ENCODE results near the gene MASP2. TPM values are rescaled to one million over a fixed set of nuclear protein-coding genes. Genes with fewer than 3 reads are reported as not detected.

MASP2 gene
- total and polyA plus RNA-seq, 2 of the 8 experiments (the other 6 are each of a cell fraction or from before 2014, with no cell fraction given), result 0.54 to 1.2 TPM

DNA sequence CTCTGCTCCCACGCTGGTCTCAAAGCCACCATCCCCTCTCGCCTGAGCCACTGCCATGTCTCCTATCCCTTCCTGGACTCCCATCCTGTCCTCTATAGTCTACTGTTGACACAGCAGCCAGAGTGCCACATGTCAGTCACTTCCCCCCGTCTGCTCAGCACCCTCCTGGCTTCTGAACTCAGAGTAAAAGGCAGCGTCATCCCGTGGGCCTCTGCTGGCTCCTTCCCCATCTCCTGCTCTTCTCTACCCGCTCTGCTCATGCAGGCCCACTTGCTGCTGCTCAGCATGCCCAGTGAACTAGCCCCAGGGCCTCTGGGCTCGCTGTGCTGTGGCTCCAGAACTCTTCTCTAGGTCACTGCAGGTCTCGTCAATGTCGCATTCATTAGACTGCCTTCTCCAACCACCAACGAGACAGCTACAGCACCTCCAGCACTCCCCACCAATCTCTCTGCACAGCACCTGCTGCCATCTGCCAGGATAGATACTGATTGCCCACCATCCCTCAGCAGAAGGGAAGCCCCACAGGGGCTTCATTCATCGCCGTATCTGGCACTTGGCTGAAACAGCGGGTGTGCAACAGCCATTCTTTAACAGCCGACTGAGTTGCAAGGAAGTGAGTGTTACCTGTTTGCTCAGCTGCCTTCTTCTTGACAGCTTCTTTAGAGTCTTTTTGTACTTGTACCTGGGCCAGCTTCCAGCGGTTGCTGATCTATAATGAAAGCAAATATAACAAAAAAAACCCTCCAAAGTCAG, 24.6 kb upstream of the MASP2 start:
- Histone ChIP-seq H4K8ac (ENCODE audit: extremely low read depth, insufficient read depth, low read length) (no peak overlapping the region), H3K4ac (replicated peaks; ENCODE audit: insufficient read length, low read depth, low read length) (no peak overlapping the region), H3K36me3 (ENCODE audit: control insufficient read depth in 2 of 4, insufficient read depth in 4 of 4, low read length in 3 of 4) (peaks cover 36 to 88% (median 75%) of the 10 kb centered on the region in 4 experiments), H4K20me1 (replicated peaks in 1 of 2; ENCODE audit: control insufficient read depth in 1 of 2, insufficient read depth in 2 of 2, low read length in 2 of 2) (peaks cover 0 to 12% of the 10 kb centered on the region in 2 experiments), H2AK5ac (ENCODE audit: low read depth, low read length) (no peak overlapping the region), H3K27me3 (replicated peaks in 1 of 4; ENCODE audit: control insufficient read depth in 3 of 4, extremely low read depth in 1 of 4, insufficient read depth in 3 of 4, low read length in 3 of 4) (no peaks in the 10 kb centered on the region), H3K23ac (ENCODE audit: insufficient read length) (no peak overlapping the region), H3K23me2 (ENCODE audit: low read depth, low read length) (no peaks in the 10 kb centered on the region), H3K79me1 (ENCODE audit: low read depth, low read length) (no peaks in the 10 kb centered on the region), H3K4me3 (ENCODE audit: extremely low read depth in 1 of 4, insufficient read depth in 2 of 4, low read depth in 3 of 4, low read length in 4 of 4) (no peak overlapping the region), H3K18ac (ENCODE audit: extremely low read depth, low read length) (no peak overlapping the region), H4K91ac (replicated peaks; ENCODE audit: insufficient read length, low read length) (no peak overlapping the region), H3K4me1 (replicated peaks in 1 of 4; ENCODE audit: control insufficient read depth in 3 of 4, insufficient read depth in 4 of 4, low read length in 3 of 4) (no peaks in the 10 kb centered on the region), H3K56ac (replicated peaks; ENCODE audit: insufficient read length, low read depth, low read length) (no peak overlapping the region), H2BK5ac (ENCODE audit: low read depth, low read length) (no peak overlapping the region), H3K79me2 (ENCODE audit: control insufficient read depth in 1 of 2, insufficient read depth in 2 of 2, low read length in 2 of 2) (no peaks in the 10 kb centered on the region), H3K9me3 (ENCODE audit: insufficient read depth in 2 of 2, low read depth in 1 of 2, low read length in 1 of 2) (no peaks in the 10 kb centered on the region), H2BK15ac (ENCODE audit: low read length) (no peak overlapping the region), H3K27ac (ENCODE audit: low read depth, low read length) (no peak overlapping the region), H2AFZ (ENCODE audit: low read length) (no peak overlapping the region), H2BK20ac (ENCODE audit: low read length) (no peak overlapping the region), H3K4me2 (ENCODE audit: insufficient read depth in 1 of 2, low read depth in 2 of 2, low read length in 2 of 2) (no peak overlapping the region), H4K5ac (ENCODE audit: insufficient read length, low read depth, low read length) (no peak overlapping the region), H2BK12ac (ENCODE audit: low read depth, low read length) (no peak overlapping the region), H3K9ac (replicated peaks in 1 of 4; ENCODE audit: extremely low read depth in 1 of 4, low read depth in 3 of 4, low read length in 3 of 4) (no peak overlapping the region), H3K14ac (ENCODE audit: insufficient read length) (no peak overlapping the region), H2BK120ac (replicated peaks; ENCODE audit: low read depth, low read length) (no peak overlapping the region)
- 84% methylated on average over 15 of the region's 15 CpGs; no CpG with 5 or more reads in 1 of the 2 experiments for WGBS, 2 experiments (ENCODE audit: extremely low coverage in 1 of 2, insufficient coverage in 1 of 2, insufficient read length in 1 of 2, insufficient replicate concordance in 2 of 2, low coverage in 1 of 2, low lambda C conversion rate in 2 of 2, missing lambda C conversion rate in 1 of 2)
- POLR2A ChIA-PET (ENCODE audit: partially characterized antibody), result interaction anchor here (0.7 to 2.6 kb wide), 5 partner anchors 8 to 51 kb away, joined by 3 to 11 read pairs (median 9); partner anchors contain the start of gene SRM
- DNase-seq (ENCODE audit: low read depth in 1 of 2, low spot score in 2 of 2), result no peak
- FAIRE-seq, result no peak
- CTCF ChIA-PET (ENCODE audit: partially characterized antibody), result interaction anchor here (0.9 to 7.3 kb wide), 4 partner anchors 11 to 34 kb away, joined by 3 to 58 read pairs (median 7); no protein-coding TSS in a partner anchor
- TF ChIP-seq BCL11A (IDR thresholded peaks at IDR 0.05; ENCODE audit: low read depth in 2 of 2, low read length in 2 of 2) (no peak), GTF2F1 (IDR thresholded peaks at IDR 0.05; ENCODE audit: borderline replicate concordance, low read depth, low read length) (no peak)
